Germinal center (tissue), 1 donor: ENCODE measurements around the gene EHMT2.

ENCODE experiments used
- DNase-seq: peaks from one replicate; pipeline ENCODE4 v3.0.0; 2012; ENCODE audit warnings: mixed read lengths, low spot score

Gene EHMT2

DNA sequence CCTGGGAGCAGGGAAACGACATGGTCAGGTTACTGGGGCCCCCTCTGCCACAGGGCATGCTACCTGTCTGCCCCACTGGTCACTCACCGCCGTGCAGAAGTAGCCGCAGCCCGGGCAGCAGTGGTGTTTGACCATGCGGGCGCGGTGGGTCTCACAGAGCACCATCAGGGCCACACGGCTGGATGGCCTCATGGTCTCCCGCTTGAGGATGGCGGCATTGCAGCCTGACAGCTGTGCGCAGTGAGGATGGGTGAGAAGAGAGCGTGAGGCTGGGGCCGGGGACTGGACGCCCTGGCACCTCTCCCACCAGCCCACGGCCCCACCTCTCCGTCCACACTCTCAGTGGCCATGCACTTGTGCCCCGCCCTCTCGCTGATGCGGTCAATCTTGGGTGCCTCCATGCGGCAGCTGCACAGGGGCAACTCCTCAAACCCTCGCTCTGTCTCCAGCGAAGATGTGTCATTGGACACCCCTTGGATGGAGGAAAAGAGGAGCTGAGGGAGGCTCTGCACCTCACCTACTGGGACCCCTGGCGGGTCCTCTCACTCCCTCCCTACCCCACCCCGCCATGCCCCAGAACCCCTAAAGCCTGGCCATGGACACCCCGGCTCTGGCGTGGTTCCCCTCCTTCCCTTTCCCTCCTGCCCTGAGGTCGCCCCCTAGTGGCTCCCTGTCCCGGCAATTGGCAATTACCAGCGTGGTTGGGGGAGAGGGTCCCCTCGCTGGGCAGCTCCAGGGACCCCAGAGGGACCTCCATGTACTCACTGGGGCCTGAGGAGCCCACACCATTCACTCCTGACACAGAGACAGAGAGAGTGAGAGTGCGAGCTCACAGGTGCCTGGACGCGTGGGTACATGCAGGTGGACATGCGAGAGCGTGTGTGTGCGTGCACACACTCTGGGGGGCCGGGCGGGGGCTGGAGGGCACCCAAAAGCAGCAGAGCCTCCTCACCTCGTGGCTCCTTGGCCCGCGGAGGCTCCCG lies 8.9 kb downstream of the EHMT2 start:
- peak; percentile 46 for DNase-seq

DNA sequence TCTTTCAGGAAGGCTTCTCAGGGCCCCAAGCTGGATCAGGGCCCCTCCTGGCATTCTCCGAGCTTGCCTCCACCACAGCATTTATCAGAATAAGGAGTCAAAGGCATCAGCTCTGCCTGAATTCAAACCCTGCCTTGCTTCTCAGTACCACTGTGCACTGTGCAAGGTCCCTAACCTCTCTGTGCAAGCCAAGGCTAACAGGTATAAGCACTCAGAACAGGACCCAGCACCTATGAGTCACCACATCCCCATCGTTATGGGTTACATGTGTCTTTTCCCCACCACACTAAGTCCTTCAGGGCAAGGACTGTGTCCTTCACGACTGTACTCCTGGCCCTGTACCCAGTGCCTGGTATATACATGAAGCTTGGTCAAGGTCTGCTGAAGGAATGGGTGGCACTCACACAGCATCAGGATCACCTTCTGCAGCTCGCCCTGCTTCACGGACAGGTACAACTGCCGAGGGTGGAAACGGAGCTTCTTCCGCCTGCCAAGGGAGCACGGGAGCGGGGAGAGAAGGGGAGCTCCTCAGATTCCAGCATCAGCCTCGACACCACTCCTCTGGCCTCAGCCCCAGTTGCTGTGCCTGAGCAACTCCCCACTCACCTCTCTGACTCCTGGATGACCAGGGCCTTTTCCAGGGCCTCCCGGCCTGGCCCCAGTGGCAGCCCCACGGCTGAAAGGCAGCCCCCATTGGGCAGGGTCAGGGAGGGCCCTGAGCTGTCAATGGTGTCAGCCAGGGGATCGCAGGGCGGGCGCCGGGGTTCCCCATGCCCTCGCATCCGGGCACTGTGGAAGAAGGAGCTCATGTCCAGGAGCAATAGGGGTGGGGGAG lies 10.1 kb downstream of the EHMT2 start:
- no peak for DNase-seq

GRCh38 chr6:31886541-31886991 lies 10.9 kb downstream of the EHMT2 start:
- no peak for DNase-seq

DNA sequence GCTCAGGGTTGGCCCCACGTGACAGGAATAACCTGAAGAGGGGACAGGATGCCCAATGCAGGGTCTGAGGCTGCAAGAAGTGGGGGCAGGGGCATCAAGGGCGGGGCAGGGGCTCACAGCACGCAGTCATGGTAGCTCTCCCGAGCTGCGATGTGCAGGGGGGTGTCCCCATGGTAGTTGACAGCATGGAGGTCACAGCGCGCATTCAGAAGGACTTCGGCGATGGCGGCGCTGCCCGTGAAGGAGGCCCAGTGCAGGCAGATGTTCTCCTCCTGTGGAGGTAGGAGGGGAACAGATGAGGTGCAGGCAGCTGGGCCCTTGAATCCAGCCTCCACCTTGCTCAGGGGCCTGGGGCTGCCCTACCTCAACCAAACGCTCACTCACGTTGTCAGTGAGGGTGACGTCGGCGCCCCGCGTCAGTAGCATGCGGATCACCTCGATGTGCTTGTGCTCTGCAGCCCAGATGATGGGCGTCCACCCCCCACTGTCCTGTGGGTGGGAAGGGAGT lies 12.9 kb downstream of the EHMT2 start:
- DNase-seq = no peak

DNA sequence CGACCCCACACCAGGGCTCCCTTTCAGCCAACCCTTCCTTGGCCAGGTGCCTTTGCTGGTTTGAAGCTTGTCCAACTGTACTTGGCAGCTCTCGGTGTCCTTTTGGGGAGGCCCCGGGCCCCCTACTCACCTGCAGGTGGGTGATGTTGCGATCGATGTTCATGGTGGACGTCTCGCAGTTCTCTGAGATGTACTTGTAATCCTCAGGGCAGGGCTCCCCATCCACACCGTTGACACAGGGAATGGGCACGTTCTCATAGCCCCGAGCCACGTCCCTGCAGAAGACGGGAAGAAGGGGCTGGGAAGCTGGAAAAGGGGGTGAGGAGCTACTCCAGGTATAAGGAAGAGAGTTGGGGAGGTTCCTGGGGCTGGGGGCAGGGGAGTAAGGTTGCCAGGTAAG lies 13.8 kb downstream of the EHMT2 start:
- DNase-seq = no peak

GRCh38 chr6:31882344-31882743 lies 15.2 kb downstream of the EHMT2 start:
- DNase-seq = no peak

GRCh38 chr6:31881136-31881859 lies 16.2 kb downstream of the EHMT2 start:
- DNase-seq = no peak

GRCh38 chr6:31880616-31881015 lies 16.9 kb downstream of the EHMT2 start:
- DNase-seq = no peak

GRCh38 chr6:31879901-31880300 lies 17.6 kb downstream of the EHMT2 start:
- no peak for DNase-seq

DNA sequence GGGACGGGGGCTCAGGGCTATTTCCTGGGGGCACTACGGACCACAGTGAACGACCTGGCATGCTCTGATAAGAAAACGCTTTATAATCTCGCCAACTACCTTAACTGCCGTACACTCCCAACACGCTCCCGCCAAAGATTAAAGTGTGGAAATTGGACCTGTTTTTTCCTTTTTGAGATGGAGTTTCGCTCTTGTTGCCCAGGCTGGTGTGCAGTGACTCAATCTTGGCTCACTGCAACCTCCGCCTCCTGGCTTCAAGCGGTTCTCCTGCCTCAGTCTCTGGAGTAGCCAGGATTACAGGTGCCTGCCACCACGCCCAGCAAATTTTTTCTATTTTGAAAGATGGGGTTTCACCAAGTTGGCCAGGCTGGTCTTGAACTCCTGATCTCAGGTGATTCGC lies 18.4 kb downstream of the EHMT2 start:
- DNase-seq = no peak

DNA sequence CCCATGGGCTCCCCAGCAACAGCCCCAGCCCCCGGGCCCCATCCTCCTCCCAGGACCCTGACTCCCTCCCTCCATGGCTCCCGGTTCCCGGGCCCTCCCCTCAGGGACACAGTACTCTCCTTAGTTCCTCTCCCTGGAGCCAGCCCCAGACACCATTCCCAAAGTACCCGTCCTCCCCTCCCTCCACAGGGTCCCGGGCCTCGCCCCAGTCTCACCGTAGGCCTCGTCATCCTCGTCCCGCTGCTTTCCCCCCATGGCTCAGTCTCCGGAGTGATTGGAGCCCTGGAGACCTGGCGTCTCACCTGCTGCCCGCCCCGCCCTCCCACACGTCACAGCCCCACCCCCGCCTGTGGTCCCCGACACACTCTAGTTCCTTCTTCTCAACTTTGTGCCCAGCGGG lies 18.8 kb downstream of the EHMT2 start, which contains the start of gene SLC44A4:
SLC44A4 (minus strand) TSS at position 272 of the 400 bp plus-strand sequence; CDS start at position 255, 17 bp downstream.
- DNase-seq = no peak

- no peak for DNase-seq
Observed at GRCh38 chr6:31878222-31878621, 19.3 kb downstream of the EHMT2 start.

- no peak for DNase-seq
Observed at GRCh38 chr6:31877651-31878161, 19.8 kb downstream of the EHMT2 start.

- DNase-seq = no peak
Observed at GRCh38 chr6:31877125-31877650, 20.3 kb downstream of the EHMT2 start.

- no peak for DNase-seq
Observed at GRCh38 chr6:31876357-31876756, 21.1 kb downstream of the EHMT2 start.

DNA sequence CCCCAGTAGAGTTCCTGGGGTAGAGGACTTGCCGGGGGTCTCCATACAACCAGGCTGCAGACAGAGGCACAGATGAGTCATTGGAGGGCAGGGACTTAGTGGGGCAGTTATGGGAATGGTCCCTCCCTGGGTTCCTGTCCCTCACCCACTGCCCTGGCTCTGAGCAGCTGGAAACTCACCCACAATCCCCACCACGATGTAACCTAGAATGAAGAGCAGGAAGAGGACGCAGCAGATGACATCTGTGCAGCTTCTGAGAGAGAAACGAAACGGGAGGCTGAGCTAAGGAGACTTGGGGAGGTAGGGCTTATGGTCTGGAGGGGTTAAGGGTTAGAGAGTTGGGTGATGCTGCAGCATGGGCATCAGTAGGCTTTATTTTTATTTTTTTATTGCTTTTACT lies 21.6 kb downstream of the EHMT2 start:
- no peak for DNase-seq

DNA sequence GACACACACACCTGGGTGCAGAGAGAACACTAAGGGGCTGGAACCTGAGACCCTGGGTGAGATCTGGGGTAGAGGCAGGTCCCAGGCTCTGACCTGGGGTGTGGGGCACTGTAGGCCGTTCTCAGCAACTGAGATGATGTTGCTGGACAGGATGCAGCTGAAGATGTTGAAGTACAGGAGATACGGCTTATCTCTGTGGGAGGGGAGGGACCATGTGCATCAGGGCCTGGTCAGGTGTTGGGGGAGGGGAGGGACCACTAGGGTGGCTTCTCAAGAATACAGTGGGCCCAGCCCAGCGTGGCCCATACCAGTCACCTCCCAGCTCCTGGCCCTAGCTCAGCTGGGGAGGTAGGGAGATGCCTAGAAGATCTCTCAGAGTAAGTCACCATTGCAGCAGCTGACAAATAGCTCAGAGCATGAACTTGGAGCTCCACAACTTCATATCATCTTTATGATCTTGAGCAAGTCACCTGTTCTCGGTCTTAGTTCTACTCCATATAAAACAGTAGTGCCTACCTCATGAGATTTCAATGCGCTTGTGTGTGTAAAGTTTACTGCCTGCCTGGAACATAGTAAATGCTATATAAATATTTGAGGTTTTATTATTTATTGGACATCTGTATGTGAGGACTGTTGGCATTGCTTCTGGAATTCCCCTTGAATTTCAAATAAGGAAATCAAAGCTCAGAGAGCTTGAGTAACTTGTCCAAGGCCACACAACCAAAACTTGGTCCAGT lies 22.5 kb downstream of the EHMT2 start:
- DNase-seq = no peak

- no peak for DNase-seq
Observed at GRCh38 chr6:31874084-31874670, 23.3 kb downstream of the EHMT2 start.

GRCh38 chr6:31871046-31871659 lies 26.3 kb downstream of the EHMT2 start:
- DNase-seq = no peak
